NOMO-1 treated with dmso at 0.1 percent for 144 hours (cell line): ENCODE data around the gene GALNT4.
A peak's percentile ranks its signal among the peaks of the same experiment; 100 is the strongest.

Experiments
- DNase-seq: peaks from one replicate; lab custom pipeline; 2025; ENCODE audit not compliant: unreplicated experiment; lab: John Stamatoyannopoulos, UW

GALNT4 gene

GRCh38 chr12:89524541-89525304 lies at the start of gene GALNT4:
GALNT4 (minus strand) TSS chr12:89524796; CDS start chr12:89524549, 247 bp downstream.
- peak; percentile 87 for DNase-seq

- DNase-seq, result no peak
These were observed 48.6 kb upstream of the GALNT4 start for GRCh38 chr12:89573051-89573810.

GRCh38 chr12:89571491-89572195 lies 47.0 kb upstream of the GALNT4 start:
- no peak for DNase-seq

GRCh38 chr12:89568484-89568883 lies 43.9 kb upstream of the GALNT4 start:
- no peak for DNase-seq

- DNase-seq, result no peak
These were observed 43.2 kb upstream of the GALNT4 start for GRCh38 chr12:89567691-89568239.

- DNase-seq, result no peak
These were observed 42.0 kb upstream of the GALNT4 start for GRCh38 chr12:89566615-89567014.

- no peak for DNase-seq
These were observed 40.4 kb upstream of the GALNT4 start for GRCh38 chr12:89565002-89565401.

GRCh38 chr12:89559753-89560152 lies 35.2 kb upstream of the GALNT4 start:
- DNase-seq, result no peak

GRCh38 chr12:89556976-89557375 lies 32.4 kb upstream of the GALNT4 start:
- DNase-seq, result no peak

GRCh38 chr12:89552376-89552775 lies 27.8 kb upstream of the GALNT4 start:
- no peak for DNase-seq

GRCh38 chr12:89551747-89552146 lies 27.2 kb upstream of the GALNT4 start:
- no peak for DNase-seq

GRCh38 chr12:89547101-89547500 lies 22.5 kb upstream of the GALNT4 start:
- DNase-seq, result no peak

GRCh38 chr12:89546151-89546550 lies 21.6 kb upstream of the GALNT4 start:
- DNase-seq, result no peak

GRCh38 chr12:89544681-89545184 lies 20.1 kb upstream of the GALNT4 start:
- DNase-seq, result no peak

- no peak for DNase-seq
These were observed 19.4 kb upstream of the GALNT4 start for GRCh38 chr12:89544022-89544421.

GRCh38 chr12:89542912-89543592 lies 18.5 kb upstream of the GALNT4 start:
- peak; percentile 67 for DNase-seq

GRCh38 chr12:89542236-89542635 lies 17.6 kb upstream of the GALNT4 start:
- DNase-seq, result no peak

GRCh38 chr12:89540586-89540985 lies 16.0 kb upstream of the GALNT4 start:
- no peak for DNase-seq

- peak; percentile 14 for DNase-seq
These were observed 15.0 kb upstream of the GALNT4 start for GRCh38 chr12:89539426-89540223.

GRCh38 chr12:89538897-89539296 lies 14.3 kb upstream of the GALNT4 start:
- DNase-seq, result no peak
